ENCODE measurements around the gene CROCC. TPM values are rescaled to one million over a fixed set of nuclear protein-coding genes. Genes with fewer than 3 reads are reported as not detected.
A peak's percentile ranks its signal among the peaks of the same experiment; 100 is the strongest.
"Not testable (repeated sequence)": the region's sequence is repeated elsewhere in the genome, so short reads cannot be mapped to it uniquely, and the experiment has no call there.

The CROCC gene, protein sequence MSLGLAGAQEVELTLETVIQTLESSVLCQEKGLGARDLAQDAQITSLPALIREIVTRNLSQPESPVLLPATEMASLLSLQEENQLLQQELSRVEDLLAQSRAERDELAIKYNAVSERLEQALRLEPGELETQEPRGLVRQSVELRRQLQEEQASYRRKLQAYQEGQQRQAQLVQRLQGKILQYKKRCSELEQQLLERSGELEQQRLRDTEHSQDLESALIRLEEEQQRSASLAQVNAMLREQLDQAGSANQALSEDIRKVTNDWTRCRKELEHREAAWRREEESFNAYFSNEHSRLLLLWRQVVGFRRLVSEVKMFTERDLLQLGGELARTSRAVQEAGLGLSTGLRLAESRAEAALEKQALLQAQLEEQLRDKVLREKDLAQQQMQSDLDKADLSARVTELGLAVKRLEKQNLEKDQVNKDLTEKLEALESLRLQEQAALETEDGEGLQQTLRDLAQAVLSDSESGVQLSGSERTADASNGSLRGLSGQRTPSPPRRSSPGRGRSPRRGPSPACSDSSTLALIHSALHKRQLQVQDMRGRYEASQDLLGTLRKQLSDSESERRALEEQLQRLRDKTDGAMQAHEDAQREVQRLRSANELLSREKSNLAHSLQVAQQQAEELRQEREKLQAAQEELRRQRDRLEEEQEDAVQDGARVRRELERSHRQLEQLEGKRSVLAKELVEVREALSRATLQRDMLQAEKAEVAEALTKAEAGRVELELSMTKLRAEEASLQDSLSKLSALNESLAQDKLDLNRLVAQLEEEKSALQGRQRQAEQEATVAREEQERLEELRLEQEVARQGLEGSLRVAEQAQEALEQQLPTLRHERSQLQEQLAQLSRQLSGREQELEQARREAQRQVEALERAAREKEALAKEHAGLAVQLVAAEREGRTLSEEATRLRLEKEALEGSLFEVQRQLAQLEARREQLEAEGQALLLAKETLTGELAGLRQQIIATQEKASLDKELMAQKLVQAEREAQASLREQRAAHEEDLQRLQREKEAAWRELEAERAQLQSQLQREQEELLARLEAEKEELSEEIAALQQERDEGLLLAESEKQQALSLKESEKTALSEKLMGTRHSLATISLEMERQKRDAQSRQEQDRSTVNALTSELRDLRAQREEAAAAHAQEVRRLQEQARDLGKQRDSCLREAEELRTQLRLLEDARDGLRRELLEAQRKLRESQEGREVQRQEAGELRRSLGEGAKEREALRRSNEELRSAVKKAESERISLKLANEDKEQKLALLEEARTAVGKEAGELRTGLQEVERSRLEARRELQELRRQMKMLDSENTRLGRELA (N-terminal part only)
- total RNA-seq (2014; rRNA removed; shearing (Covaris generic)): 30.6 and 31.3 TPM in 2 replicates

DNA sequence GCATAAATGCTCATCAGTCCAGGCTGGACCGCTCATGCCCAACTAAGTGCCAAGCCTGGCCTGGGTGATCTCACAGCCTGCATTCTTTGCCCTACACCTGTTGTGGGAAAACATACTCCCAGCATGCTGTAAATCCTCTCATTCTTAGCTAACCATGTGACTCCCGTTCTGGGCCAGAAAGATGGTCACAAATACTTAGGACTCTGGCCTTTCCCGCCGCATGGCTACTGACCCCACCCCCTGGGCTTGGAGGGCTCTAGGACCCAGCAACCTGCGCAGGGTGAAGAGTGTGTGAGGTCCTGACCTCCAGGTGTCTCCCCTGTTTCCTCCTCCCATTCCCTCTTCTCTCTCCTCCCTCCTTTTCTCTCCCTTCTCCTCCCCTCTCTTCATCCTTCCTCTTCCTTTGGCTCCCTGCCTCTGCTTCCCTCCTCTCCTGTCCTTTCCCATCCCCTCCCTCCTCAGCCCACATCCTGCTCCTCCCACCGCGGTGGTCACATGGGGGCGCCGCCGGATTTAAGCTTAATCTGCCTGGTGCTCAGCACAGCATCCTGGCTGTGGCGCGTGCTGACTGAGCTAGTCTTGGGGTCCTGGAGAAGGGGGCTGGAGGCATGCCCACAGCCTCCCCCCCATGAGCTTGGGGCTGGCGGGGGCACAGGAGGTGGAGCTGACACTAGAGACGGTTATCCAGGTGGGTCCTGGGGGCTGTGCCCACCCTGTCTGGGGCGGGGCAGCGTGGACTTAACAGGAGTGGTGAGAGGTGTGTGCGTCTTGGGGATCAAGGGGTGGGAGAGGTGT is at the start of gene CROCC:
CROCC (plus strand) TSS at position 541 of the 795 bp plus-strand sequence; CDS start at position 629, 88 bp downstream.
- DNase-seq (ENCODE audit: low read depth): peak; percentile 89

DNA sequence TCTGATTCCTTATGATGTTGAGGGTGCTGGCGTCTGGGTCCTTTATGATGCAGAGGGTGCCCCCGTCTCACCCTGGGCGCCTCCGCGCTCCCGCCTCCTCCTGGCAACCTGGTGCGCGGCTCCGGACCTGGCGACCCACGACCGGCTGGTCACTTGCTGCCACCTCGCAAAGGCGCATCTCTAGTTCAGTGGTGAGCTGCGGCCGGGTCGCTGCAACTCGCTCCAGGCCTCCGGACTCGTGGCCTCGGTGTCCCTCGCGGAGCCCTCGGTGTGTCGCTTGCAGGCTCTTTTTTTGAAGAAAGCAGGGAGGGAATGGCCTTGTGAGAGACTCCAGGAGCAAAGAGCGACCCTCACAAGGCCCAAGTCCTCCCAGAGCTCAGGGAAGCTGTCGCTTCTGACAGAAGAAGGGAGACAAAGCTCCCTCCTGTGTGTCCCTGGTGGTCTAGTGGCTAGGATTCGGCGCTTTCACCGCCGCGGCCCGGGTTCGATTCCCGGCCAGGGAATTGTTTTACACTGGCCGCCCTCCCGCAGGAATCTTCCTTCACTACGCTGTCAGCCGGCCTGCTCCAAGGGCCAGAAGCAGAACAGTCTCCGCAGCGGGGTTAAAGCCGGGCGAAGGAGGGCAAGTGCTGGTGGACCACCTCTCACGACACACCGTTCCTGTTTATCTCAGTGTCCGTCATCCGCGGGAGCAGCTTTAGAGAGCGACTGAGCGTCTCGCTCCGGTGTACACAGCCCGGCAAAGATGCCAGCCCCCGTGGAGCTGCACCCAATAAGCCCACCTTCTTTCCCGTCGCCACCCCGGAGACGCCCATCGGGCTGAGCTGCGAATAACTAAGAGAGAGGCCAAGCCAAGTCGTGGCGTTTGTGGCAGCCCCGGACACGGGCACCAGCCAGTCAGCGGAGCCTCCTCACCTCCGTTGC is 49.3 kb upstream of the CROCC start:
- DNase-seq (ENCODE audit: low read depth): peak; percentile 99

DNA sequence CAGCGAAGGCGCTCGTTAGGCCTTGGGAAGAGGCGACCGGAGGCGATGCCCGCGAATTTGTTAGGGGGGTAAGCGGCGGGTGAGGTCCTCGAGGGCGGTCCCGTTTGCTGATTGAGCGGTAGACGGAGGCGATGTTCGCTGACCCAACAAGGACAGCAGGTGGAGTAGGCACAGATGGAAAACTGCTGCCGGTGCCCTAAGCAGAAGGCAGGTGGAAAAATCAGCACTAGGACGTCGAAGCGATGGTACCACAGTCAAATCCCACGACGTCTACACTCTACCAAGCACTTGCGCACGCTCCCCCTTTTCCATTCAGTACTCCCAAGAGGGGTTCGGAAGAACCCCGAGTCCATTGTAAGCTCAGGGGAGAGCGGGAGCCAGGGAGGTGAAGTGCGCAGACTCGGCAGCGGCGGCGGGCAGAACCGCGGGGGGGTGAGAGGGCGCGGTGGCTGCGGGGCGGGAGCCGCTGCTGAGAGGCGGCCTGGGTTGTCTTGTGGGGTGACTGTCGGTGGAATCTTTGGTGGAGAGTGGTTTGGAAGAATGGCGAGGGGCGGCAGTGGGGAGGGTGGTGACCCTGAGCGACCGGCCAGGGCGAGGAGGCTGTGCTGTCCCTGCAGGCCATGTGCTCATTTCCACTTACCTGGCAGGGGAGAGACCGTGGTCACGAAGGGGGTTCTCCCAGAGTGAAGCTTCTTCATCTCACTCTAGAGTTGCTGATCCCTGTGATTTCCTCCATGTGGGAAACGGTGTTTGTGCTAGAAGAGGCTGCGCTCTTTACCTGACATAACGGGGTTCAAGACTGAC is 48.5 kb upstream of the CROCC start:
- peak; percentile 70 for DNase-seq (ENCODE audit: low read depth)

DNA sequence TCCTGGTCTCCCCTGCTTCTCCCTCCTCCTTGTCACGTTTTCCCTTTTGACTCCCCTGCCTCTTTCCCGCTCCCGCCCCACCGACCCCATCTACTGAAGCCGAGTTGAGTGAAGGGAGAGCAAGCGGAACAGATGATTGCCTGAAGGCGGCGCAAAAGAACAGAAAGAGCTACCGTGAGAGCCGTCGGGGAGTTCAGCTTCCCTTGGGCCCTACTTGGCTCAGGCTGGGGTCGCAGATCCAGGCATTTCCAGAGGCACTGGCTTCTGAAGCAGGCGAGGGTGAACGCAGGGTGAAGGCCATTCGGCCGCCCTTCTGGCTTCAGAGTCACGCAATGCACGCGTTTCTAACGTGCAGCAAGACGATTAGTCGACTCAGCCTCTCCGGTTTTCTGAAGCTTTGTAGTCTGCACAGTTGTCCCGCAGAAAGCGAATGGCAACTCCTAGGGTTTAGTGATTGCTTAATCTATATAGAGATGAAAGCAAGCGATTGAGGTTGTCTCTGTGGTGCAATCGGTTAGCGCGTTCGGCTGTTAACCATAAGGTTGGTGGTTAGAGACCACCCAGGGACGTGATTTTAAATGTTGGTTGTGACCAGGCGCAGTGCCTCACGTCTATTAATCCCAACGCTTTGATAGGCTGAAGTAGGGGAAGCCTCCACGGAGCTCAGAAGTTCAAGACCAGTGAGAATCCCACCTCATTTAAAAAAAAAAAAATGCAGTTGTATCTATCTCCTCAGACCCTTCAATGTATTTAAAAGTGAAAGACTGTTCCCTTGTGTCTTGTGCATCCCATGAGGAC is 46.6 kb upstream of the CROCC start:
- not testable (repeated sequence) for DNase-seq (ENCODE audit: low read depth)

DNA sequence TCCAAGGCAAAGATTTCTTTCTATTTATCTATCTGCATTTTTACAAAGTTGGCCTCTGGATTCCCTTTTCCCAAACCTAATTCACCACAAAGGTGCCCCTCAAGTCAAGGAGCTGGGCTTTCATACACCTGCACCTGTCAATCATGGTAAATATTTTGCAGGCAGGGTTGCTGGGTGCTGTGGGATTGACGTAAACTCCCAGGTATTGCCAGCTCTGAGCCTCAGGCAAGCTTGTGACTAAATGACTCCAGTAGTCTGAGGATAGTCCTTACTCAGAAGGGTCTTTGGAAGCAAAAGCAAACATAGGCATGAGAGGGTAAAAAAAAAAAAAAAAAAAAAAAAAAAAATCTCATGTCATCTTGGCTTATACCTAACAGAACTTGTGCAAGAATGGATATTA is 40.0 kb upstream of the CROCC start:
- DNase-seq (ENCODE audit: low read depth): not testable (repeated sequence)

DNA sequence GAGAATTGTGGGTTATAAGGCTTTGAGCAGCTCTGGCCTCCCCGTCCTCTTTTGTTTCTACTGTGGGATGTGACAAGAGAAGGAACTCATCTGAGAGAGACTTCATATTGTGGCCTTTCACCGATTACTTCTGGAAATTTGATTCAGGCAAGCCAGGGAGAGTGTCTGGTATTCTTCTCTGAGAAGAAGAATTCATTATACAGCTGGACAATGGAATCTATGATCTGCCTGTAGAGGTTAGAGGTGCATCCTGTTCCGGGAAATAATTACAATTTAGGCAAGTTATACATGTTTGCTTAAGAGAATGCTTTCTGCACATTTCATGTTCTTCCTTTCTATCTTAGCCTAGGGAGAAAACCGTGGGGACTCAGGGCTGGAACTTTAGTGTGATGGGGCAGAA is 38.7 kb upstream of the CROCC start:
- DNase-seq (ENCODE audit: low read depth): no peak

DNA sequence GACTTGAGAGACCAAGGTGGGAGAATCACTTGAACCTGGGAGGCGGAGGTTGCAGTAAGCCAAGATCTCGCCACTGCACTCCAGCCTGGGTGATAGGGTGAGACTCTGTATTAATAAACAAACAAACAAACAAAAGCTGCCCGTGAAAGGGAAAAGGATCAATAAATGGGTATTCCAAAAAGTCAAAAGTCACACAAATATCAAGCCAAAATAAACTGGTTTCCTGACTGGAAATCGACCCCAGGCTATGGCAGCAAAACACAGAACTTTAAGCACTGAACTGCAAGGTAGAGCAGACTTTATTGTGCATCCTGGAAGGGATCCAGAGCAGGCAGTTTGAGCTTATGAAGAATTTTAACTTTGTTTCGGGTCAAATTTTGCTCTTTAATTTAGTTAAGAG is 37.2 kb upstream of the CROCC start:
- not testable (repeated sequence) for DNase-seq (ENCODE audit: low read depth)

DNA sequence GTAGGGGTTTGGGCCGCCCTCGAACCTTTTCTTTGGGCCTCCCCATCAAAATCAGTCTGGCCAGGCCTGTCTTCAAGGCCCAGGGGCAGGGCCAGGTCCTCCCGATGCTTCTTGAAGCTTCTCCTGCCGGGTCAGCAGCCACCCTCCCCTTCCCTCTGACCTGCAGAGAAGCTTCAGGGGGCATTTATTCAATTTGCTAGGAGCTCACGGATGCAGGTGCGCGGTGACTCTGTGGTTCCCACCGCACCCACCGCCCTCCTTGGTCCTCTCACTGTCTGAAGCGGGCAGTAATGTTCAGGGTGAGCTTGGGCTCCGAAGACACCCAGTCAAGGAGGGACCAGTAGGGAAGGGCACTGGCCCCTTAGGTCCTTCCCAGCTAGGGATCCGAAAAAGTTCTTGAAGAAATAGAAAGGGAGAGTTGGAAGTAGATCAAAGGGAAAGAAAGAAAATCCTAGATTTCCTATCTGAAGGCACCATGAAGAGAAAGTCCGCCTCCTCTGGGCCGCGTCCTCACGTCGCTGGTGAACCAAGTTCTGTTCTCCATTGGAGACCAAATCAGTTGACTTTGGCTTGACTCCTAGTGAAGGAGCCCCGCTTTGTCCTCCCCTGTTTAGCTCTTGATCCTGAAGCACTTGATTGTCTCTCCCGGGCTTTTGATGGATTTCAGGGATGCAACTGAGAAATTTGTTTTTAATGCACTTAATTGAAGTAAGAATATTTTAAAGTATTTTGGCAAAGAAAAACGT is 34.7 kb upstream of the CROCC start:
- DNase-seq (ENCODE audit: low read depth): no peak

DNA sequence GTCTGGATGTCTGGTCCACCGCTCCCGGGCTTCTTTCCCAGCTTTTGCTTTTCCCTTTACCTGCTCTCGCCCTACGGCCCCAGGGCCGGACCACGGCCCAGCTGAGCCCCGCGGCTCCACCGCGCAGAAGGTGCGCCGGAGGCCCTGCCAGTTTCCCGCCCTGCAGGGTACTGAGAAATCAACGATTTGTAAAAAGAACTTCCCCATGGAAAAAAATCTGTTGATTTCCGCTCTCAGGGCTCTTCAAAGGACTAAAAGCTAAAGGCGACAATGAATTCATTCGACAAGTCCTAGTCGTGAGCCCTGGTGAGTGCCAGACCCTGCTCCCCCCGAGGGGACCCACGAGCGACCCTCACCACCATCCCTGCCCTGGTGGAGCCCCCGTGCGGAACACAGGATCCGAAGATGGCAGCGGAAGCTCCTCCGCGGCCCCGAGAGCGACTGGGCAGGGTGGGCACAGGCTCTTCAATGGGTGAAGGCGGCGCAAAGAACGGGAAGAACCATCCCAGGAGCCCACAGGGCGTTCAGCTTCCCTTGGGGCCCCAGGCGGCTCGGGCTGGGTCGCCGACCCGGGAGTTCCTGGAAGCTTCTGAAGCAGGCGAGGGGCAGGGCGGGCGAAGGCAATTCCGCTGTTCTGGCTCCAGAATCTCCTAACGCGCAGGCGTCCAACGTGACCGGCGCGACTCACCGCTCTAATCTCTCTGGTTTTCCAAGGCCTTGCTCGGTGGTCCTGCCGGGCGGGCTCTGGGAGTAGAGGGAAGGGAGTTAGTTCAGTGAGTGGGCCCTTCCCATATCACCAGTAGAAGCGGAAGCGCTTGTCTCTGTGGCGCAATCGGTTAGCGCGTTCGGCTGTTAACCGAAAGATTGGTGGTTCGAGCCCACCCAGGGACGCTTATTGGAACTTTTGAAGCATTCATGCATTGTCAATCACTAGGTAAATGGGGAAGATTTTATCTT is 32.6 kb upstream of the CROCC start:
- peak; percentile 83 for DNase-seq (ENCODE audit: low read depth)

DNA sequence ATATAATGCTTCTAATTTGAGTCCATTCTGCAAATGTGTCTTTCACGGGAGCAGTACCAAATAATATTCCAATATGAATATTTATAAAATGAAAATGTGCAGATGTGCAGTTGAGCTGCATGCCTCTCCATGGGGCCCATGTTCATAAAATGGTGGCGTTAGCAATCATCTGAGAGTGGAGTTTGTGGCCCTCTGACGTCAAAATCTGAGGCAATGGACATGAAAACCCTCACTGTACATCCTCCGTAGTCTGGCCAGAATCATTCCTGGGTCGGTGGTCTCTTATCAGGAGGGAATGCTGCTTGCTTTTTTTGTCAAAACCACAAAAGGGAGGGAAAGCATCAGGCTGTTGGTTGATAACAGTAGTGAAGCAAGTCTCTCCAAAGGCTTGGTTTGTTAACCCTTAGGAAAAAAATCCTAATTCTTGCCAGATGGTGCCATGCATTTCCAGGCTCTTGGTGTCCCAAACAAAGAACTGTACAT is 31.2 kb upstream of the CROCC start:
- not testable (repeated sequence) for DNase-seq (ENCODE audit: low read depth)

DNA sequence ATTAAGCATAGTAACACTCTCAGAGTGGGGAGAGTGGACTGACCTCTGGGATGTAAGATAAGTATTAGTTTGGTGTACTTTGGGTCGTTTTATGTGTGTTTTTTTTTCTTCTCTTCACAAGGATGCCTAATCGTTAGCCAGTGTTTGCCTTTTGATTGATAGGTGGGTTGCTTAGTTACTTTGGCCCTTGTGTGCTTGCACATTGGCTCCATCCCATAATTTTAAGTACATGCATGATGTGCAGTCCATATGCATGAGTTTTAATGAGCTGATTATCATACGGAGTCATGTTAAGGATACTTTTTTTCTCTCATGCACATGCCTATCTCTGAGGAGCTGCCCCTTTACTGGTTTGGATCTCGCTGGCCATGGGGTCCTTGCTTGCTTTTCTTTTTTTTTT is 30.7 kb upstream of the CROCC start:
- not testable (repeated sequence) for DNase-seq (ENCODE audit: low read depth)

DNA sequence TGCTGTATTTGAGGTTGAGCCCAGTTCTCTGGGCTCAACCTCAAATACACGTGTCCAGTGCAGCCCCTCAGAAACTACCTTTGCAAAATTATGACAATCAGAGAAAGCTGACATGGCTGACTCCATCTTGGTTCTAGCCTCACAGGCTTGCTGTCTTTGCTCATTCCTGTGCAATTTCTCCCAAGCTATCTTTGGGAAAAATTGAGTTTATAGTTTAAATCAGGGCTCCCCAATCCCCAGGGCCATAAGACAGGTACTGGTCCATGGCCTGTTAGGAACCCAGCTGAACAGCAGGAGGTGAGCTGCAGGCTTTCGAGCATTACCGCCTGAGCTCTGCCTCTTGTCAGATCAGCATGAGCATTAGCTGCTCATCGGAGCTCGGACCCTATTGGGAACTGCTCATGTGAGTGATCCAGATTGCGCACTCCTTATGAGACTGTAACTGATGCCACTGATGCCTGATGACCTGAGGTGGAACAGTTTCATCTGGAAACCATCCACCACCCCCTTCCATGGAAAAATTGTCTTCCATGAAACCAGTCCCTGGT is 28.7 kb upstream of the CROCC start:
- not testable (repeated sequence) for DNase-seq (ENCODE audit: low read depth)

DNA sequence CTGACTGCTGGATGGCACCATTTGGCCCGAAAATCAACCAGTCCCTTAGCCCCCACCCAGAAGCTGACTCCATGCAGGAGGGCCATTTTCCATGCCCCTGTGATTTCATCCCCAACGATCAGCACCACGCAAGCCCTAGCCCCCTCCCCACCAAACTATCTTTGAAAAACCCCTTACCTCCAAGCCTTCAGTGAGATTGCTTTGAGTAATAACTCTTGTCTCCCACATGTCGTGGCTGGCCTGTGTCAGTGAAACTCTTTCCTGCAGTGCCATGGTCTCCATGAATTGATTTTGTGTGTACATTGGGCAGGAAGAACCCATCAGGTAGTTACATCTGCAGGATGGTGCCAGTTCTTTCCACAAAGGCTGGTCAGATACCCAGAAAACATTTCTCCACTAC is 27.9 kb upstream of the CROCC start:
- DNase-seq (ENCODE audit: low read depth): not testable (repeated sequence)

DNA sequence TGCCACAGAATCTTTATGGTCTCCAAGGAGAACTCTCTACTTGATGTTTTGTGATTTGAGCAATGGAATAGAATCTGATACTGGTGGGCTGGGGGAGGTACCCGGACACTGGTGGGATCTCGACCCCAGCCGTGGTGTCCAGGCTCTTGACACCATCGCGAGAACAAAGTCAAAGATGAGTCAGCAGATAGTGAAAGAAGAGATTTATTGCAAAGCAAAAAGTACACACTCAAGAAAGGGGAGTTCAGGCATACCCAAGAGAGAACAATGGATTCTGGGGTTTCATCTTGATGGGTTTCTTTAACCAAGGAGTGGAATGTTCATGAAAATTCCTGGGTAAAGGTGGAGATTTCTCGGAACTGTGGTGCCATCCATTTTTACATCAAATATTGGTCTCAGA is 27.4 kb upstream of the CROCC start:
- DNase-seq (ENCODE audit: low read depth): not testable (repeated sequence)

DNA sequence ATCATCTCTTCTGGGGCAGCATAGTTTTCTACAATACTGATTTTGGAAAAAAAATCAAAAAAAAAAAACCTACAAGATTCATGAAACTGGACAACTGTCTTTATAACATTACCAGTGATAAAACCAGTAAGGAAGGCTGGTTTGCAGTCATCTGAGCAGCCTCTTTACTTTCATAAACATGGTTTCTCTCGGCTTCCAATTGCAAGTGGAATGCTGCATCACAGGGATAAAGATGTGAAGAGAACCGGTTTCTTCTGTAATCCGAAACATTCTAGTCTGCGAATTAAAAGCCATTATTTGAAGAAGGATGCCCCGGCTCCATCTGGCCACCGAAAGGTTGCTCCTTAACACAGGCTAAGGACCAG is 26.5 kb upstream of the CROCC start:
- DNase-seq (ENCODE audit: low read depth): not testable (repeated sequence)
